ENCODE data around the gene NEDD4L.

NEDD4L gene

DNA sequence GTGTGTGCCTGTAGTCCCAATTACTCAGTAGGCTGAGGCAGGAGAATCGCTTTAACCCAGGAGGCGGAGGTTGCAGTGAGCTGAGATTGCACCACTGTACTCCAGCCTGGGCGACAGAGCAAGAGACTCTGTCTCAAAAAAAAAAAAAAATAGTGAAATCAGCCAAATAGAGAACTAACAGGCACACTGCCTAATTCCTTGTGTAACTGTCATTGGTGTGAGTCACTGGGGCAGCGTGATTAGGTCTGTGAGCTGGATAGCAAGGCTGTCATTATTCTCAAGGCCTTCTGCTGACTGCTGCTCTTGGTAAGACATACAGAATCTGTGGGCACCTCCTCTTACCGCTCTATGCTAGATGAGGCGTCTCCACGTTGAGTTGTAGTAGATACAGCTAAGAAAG is 270.3 kb downstream of the NEDD4L start:
- no peak for DNase-seq (ENCODE audit: extremely low spot score)
- ChIA-PET CTCF (interaction anchor here (0.6 to 0.7 kb wide), 2 partner anchors 15 to 930 kb away, joined by 3 to 4 read pairs; no protein-coding TSS in a partner anchor), POLR2A (no interaction called here)
- TF ChIP-seq SUZ12 (IDR thresholded peaks at IDR 0.05) = no peak
- no peak for TF ChIP-seq FOXM1 (IDR thresholded peaks at IDR 0.05; ENCODE audit: borderline replicate concordance)
- TF ChIP-seq ZNF384 (IDR thresholded peaks at IDR 0.05) = no peak
- TF ChIP-seq FOXA1 (IDR thresholded peaks at IDR 0.05) = no peak
- TF ChIP-seq FOXK2 (IDR thresholded peaks at IDR 0.05) = no peak
- TF ChIP-seq L3MBTL2 (conservative IDR thresholded peaks at IDR 0.05) = no peak
- TF ChIP-seq BHLHE40 (IDR thresholded peaks at IDR 0.05; ENCODE audit: borderline replicate concordance) = no peak
- no peak for TF ChIP-seq SP1 (IDR thresholded peaks at IDR 0.05)
- no peak for TF ChIP-seq LEF1 (IDR thresholded peaks at IDR 0.05; ENCODE audit: borderline replicate concordance)
- TF ChIP-seq NFRKB (IDR thresholded peaks at IDR 0.05) = no peak
- TF ChIP-seq HDGF (IDR thresholded peaks at IDR 0.05; ENCODE audit: borderline replicate concordance) = no peak
- TF ChIP-seq, protein P1, sequence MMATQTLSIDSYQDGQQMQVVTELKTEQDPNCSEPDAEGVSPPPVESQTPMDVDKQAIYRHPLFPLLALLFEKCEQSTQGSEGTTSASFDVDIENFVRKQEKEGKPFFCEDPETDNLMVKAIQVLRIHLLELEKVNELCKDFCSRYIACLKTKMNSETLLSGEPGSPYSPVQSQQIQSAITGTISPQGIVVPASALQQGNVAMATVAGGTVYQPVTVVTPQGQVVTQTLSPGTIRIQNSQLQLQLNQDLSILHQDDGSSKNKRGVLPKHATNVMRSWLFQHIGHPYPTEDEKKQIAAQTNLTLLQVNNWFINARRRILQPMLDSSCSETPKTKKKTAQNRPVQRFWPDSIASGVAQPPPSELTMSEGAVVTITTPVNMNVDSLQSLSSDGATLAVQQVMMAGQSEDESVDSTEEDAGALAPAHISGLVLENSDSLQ (IDR thresholded peaks at IDR 0.05) = no peak
- TF ChIP-seq ELF4 (IDR thresholded peaks at IDR 0.05) = no peak
- no peak for TF ChIP-seq TARDBP (IDR thresholded peaks at IDR 0.05)
- no peak for TF ChIP-seq ARNT (IDR thresholded peaks at IDR 0.05)
- TF ChIP-seq CTBP1 (IDR thresholded peaks at IDR 0.05; ENCODE audit: borderline replicate concordance) = no peak

DNA sequence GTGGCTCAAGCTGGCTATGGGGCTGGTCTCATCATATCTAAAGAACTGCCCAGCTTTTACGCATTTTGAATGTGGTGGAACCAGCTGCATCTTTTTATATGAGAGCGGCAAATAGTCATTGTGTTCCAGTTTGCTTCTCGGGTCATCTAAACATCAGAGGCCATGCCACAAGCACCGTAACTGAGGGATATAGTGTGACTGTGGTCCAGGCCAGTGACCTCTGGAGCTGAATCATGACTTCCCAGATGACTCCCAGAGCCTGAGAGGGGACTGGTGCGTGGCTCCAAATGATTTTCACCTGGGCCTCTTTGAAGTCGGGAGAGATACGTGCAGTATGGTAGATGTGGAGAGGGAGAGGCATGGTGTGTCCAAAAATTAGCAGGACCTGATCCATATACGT is 271.0 kb downstream of the NEDD4L start:
- TF ChIP-seq, protein P1 (IDR thresholded peaks at IDR 0.05) = no peak
- TF ChIP-seq BHLHE40 (IDR thresholded peaks at IDR 0.05; ENCODE audit: borderline replicate concordance) (no peak), HDGF (IDR thresholded peaks at IDR 0.05; ENCODE audit: borderline replicate concordance) (no peak), TARDBP (IDR thresholded peaks at IDR 0.05) (no peak), FOXK2 (IDR thresholded peaks at IDR 0.05) (no peak), FOXM1 (IDR thresholded peaks at IDR 0.05; ENCODE audit: borderline replicate concordance) (no peak), CTBP1 (IDR thresholded peaks at IDR 0.05; ENCODE audit: borderline replicate concordance) (no peak), L3MBTL2 (conservative IDR thresholded peaks at IDR 0.05) (no peak), SUZ12 (IDR thresholded peaks at IDR 0.05) (no peak)
- no peak for DNase-seq (ENCODE audit: extremely low spot score)
- CTCF ChIA-PET = interaction anchor here (0.9 kb wide), 1 partner anchor 84 kb away, joined by 3 read pairs; no protein-coding TSS in a partner anchor
- POLR2A ChIA-PET = no interaction called here

DNA sequence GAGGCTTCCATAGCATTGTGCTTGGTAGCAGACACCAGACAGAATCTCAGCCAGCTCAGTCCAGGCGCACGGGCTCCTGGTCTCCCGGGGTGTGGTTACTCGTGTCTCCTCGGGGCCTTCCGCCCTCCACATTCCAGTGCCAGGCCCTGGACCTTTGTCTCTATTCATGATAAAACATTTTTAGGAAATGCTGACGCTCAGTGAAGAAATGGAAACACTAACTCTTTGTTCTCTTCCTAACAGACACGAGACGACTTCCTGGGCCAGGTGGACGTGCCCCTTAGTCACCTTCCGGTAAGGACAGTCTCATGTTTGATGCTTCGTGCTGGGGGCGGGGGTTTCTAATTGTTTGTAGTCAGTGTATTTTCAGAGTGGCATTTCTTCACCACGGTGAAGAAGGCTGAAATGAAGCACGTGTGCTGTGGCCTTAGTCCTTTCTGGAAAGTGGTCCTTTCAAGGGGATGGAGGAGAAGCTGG is 271.8 kb downstream of the NEDD4L start:
- DNase-seq (ENCODE audit: extremely low spot score) = no peak
- ChIA-PET CTCF (interaction anchor here (0.9 kb wide), 1 partner anchor 85 kb away, joined by 3 read pairs; no protein-coding TSS in a partner anchor), POLR2A (no interaction called here)
- no peak for TF ChIP-seq HDGF (IDR thresholded peaks at IDR 0.05; ENCODE audit: borderline replicate concordance)
- no peak for TF ChIP-seq FOXK2 (IDR thresholded peaks at IDR 0.05)
- TF ChIP-seq ELF4 (IDR thresholded peaks at IDR 0.05) = no peak
- no peak for TF ChIP-seq LEF1 (IDR thresholded peaks at IDR 0.05; ENCODE audit: borderline replicate concordance)
- TF ChIP-seq FOXM1 (IDR thresholded peaks at IDR 0.05; ENCODE audit: borderline replicate concordance) = no peak
- no peak for TF ChIP-seq ZNF384 (IDR thresholded peaks at IDR 0.05)
- TF ChIP-seq CTBP1 (IDR thresholded peaks at IDR 0.05; ENCODE audit: borderline replicate concordance) = no peak
- TF ChIP-seq, protein P1 (IDR thresholded peaks at IDR 0.05) = no peak
- no peak for TF ChIP-seq TARDBP (IDR thresholded peaks at IDR 0.05)
- TF ChIP-seq ARNT (IDR thresholded peaks at IDR 0.05) = no peak
- no peak for TF ChIP-seq SP1 (IDR thresholded peaks at IDR 0.05)
- no peak for TF ChIP-seq L3MBTL2 (conservative IDR thresholded peaks at IDR 0.05)
- TF ChIP-seq NFRKB (IDR thresholded peaks at IDR 0.05) = no peak
- TF ChIP-seq BHLHE40 (IDR thresholded peaks at IDR 0.05; ENCODE audit: borderline replicate concordance) = no peak
- no peak for TF ChIP-seq SUZ12 (IDR thresholded peaks at IDR 0.05)

DNA sequence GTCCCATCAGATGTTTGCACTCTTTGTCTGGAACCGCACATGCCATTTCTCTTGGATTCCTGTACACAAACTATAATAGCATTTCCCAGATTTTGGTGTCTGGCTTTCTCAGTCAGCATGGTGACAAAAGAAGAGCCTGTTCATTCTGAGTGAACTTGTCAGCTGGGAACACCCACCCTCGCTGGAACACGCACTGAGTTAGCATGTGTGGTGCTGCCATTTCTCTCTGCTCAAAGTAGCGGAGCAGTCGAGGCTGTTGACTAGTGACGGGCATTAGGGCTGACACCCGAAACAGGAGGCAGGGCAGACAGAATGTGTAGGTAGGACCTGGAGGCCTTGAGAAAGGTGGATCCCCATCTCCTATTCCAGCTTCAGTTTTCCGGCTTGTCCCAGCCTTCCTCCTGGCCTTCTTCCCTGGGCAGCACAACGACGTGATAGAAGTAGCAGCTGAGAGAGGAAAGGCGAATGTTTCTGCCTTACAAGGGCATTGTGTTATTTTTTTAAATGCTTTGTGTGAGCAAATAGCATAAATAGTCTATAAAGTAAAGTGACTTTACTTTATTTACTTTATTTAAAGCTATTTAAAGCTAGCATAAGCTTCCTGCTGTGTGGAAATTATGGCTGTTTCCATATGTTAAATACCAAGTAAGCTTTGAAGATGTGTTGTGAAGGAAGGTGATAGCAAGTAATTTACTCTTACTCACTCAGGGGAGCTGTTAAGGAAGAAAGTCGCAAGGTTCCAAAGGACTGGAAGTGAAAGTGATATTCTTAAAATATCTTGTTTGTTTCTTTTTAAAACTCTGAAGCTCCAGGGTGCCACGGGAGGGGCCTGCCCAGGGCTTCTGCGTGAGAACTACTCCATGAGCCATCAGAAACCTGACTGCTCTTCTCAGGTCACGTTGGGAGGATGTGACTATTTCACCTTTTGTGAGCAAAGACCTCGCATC is 272.6 kb downstream of the NEDD4L start:
- TF ChIP-seq CTBP1 (IDR thresholded peaks at IDR 0.05; ENCODE audit: borderline replicate concordance) = peak; percentile 30; the same call in 1 of the 2 replicates
- TF ChIP-seq ARNT (IDR thresholded peaks at IDR 0.05) = no peak
- POLR2A ChIA-PET = interaction anchor here (0.9 kb wide), 1 partner anchor 93 kb away, joined by 3 read pairs; no protein-coding TSS in a partner anchor
- CTCF ChIA-PET = no interaction called here
- DNase-seq (ENCODE audit: extremely low spot score) = no peak

DNA sequence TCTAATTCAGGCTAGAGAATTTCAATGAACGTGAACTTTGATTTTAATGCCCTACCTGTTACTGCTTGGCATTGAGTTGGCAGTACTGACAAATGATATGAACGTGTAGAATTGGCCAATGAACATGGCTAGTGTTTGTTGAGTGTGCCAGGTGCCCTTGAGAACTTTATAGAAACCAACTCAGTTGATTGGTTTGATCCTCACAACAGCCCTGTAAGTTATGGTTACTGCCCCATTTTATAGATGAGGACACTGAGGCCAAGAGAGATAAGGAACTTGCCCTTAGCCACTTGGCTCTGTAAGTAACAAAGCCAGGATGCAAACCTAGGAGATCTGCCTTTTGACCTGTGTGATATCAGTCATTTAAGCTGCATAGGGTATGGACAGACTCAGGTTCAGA is 275.7 kb downstream of the NEDD4L start:
- no peak for DNase-seq (ENCODE audit: extremely low spot score)
- ChIA-PET CTCF (no interaction called here), POLR2A (no interaction called here)
- TF ChIP-seq L3MBTL2 (conservative IDR thresholded peaks at IDR 0.05) (no peak), NFRKB (IDR thresholded peaks at IDR 0.05) (no peak), ELF4 (IDR thresholded peaks at IDR 0.05) (no peak), ARNT (IDR thresholded peaks at IDR 0.05) (no peak)
- TF ChIP-seq, protein P1 (IDR thresholded peaks at IDR 0.05) = no peak
